Spleen (tissue), 11 donors: ENCODE data around the gene TRMT13. TPM values are rescaled to one million over a fixed set of nuclear protein-coding genes. Genes with fewer than 3 reads are reported as not detected.

Experiments used
- DNase-seq: peaks from one replicate; pipeline ENCODE4 v3.0.0-alpha.2; 2020
- H3K27ac ChIP-seq, 8 donors: fragments of 200-600 bp; sonication (generic) in 7 of 8; 1 replicate in 4 of 8; 2 replicates in 4 of 8; pipeline versions ENCODE4 v1.5.0 to v1.8.0; 2016 to 2021; ENCODE audit warnings: inconsistent platforms in 4 of 8, mild to moderate bottlenecking in 4 of 8, moderate library complexity in 1 of 8
- H3K27me3 ChIP-seq, 7 donors: fragments of 200-600 bp; sonication (generic) in 6 of 7; replicated peaks in 1 of 7; 1 replicate in 4 of 7; 2 replicates in 3 of 7; pipeline versions ENCODE4 v1.5.0 to v1.8.0; 2016 to 2021; ENCODE audit warnings: inconsistent platforms in 3 of 7, mild to moderate bottlenecking in 1 of 7
- H3K36me3 ChIP-seq, 6 donors: fragments of 200-600 bp; sonication (generic) in 5 of 6; 1 replicate in 4 of 6; 2 replicates in 2 of 6; pipeline versions ENCODE4 v1.5.0 to v1.8.0; 2016 to 2021; ENCODE audit warnings: inconsistent platforms in 2 of 6
- H3K4me1 ChIP-seq, 6 donors: fragments of 200-600 bp; sonication (generic) in 5 of 6; 1 replicate in 3 of 6; 2 replicates in 3 of 6; pipeline versions ENCODE4 v1.5.0 to v1.8.0; 2016 to 2021; ENCODE audit warnings: inconsistent platforms in 3 of 6
- H3K4me3 ChIP-seq, 8 donors: fragments of 200-600 bp; sonication (generic) in 7 of 8; 1 replicate in 4 of 8; 2 replicates in 4 of 8; pipeline versions ENCODE4 v1.5.0 to v1.8.0; 2016 to 2021; ENCODE audit warnings: inconsistent platforms in 4 of 8, mild to moderate bottlenecking in 4 of 8, moderate library complexity in 2 of 8
- H3K9me3 ChIP-seq, 8 donors: fragments of 200-600 bp; sonication (generic) in 7 of 8; 1 replicate in 4 of 8; 2 replicates in 4 of 8; pipeline versions ENCODE4 v1.5.0 to v1.8.0; 2016 to 2021; ENCODE audit warnings: inconsistent platforms in 4 of 8
- CTCF ChIP-seq, 11 experiments: fragments of 200-600 bp in 7 of 11; fragments of 450-650 bp in 4 of 11; sonication (generic) in 4 of 11; IDR thresholded peaks in 8 of 11; conservative IDR thresholded peaks in 3 of 11; 1 replicate in 7 of 11; 2 replicates in 4 of 11; pipeline versions ENCODE4 v1.4.0 to v1.8.0; 2016 to 2021; ENCODE audit warnings: antibody characterized with exemption in 11 of 11, inconsistent platforms in 4 of 11, mild to moderate bottlenecking in 1 of 11
- POLR2A ChIP-seq, 3 donors: fragments of 450-650 bp; IDR thresholded peaks; one replicate each; pipeline ENCODE4 v1.5.1; 2017; ENCODE audit warnings: antibody characterized with exemption in 3 of 3, mild to moderate bottlenecking in 1 of 3
- POLR2AphosphoS5 ChIP-seq, 3 donors: sonication (generic); formaldehyde crosslinking; IDR thresholded peaks; one replicate each; pipeline ENCODE4 v1.5.1; 2017; ENCODE audit warnings: antibody characterized with exemption in 3 of 3
- WGBS, 5 donors: extraction: QIAGEN DNeasy Blood & Tissue Kit in 3 of 5; methylation state at CpG; one replicate each; pipeline versions ENCODE4 v1.1.5 to v1.1.7; 2013 to 2018; 5-methylcytosine and 5-hydroxymethylcytosine counted together
- intact Hi-C: fragments of 100-400 bp; cut with DNase I; formaldehyde crosslinking; loops from one replicate; pipeline ENCODE4 v1.15.0; 2023; ENCODE audit warnings: low total_unique reads
- polyA plus RNA-seq, 3 donors: library from polyadenylated mRNA; stranded (reverse); fragments of 200-250 nt; gene quantifications; one replicate each; pipeline ENCODE4 v1.2.1, GENCODE V29; 2013
- total RNA-seq, 7 donors: library from RNA; depleted of rRNA in 3 of 7; stranded (reverse); fragments of >200 nt in 3 of 7; fragmentation: NEBNext Ultra II Directional in 4 of 7; extraction: Animal tissue kit (Norgen Biotek cat#: 25700) in 4 of 7; gene quantifications; one replicate each; pipeline versions ENCODE4 v1.1.0 to v1.2.1, GENCODE V29; 2016 to 2021
- donor health status: healthy with polysubstance abuse.
- donor health status: DM: no; HTN: no; CAD: no; lungs with moderate emphysema.
- donor health status: DM: no; HTN: no; CAD: no.
- donor health status: Bipolar disorder and iron deficiency.
- donor health status: healthy.
- donor health status: DM: no; HTN: no; CAD: no.
- donor health status: DM: yes; HTN: yes; CAD: no.

Gene TRMT13
- total and polyA plus RNA-seq, 10 donors = 14.0 to 37.6 (median 21.6) TPM

- Histone ChIP-seq H3K9me3 (peaks cover 0 to 6% (median 4%) of the 10 kb centered on the region in 8 donors), H3K27me3 (no peaks in the 10 kb centered on the region), H3K36me3 (peaks cover 0 to 52% (median 12%) of the 10 kb centered on the region in 6 donors), H3K4me1 (no peaks in the 10 kb centered on the region), H3K4me3 (no peak overlapping the region), H3K27ac (no peak overlapping the region)
- no peak for DNase-seq
- no peak for TF ChIP-seq CTCF (IDR thresholded peaks at IDR 0.05 in 8 of 11, conservative IDR thresholded peaks at IDR 0.05 in 3 of 11)
- no peak for TF ChIP-seq POLR2AphosphoS5 (IDR thresholded peaks at IDR 0.05)
- TF ChIP-seq POLR2A (IDR thresholded peaks at IDR 0.05) = no peak
- intact Hi-C loops = no loop called here
- WGBS, 5 donors = 84 to 92% (median 89%) methylated on average over 3 of the region's 3 CpGs
These were observed 42.5 kb upstream of the TRMT13 start for GRCh38 chr1:100090471-100090870.

- no peak overlapping the region for H3K4me3 ChIP-seq
- no peaks in the 10 kb centered on the region for H3K4me1 ChIP-seq
- 91 to 98% (median 95%) methylated on average over 1 of the region's 1 CpG for WGBS, 5 donors
- H3K27me3 ChIP-seq = no peaks in the 10 kb centered on the region
- H3K36me3 ChIP-seq = peaks cover 3 to 95% (median 34%) of the 10 kb centered on the region in 6 donors
- H3K27ac ChIP-seq = no peak overlapping the region
- intact Hi-C loops = no loop called here
- H3K9me3 ChIP-seq = peaks cover 0 to 6% (median 3%) of the 10 kb centered on the region in 8 donors
- DNase-seq = no peak
- TF ChIP-seq CTCF (IDR thresholded peaks at IDR 0.05 in 8 of 11, conservative IDR thresholded peaks at IDR 0.05 in 3 of 11) = no peak
- no peak for TF ChIP-seq POLR2AphosphoS5 (IDR thresholded peaks at IDR 0.05)
- TF ChIP-seq POLR2A (IDR thresholded peaks at IDR 0.05) = no peak
These were observed 32.8 kb upstream of the TRMT13 start for GRCh38 chr1:100100202-100100601.

- H3K27me3 ChIP-seq = no peaks in the 10 kb centered on the region
- no peak overlapping the region for H3K27ac ChIP-seq
- H3K4me1 ChIP-seq = no peaks in the 10 kb centered on the region
- intact Hi-C loops = no loop called here
- 93 to 97% (median 97%) methylated on average over 2 of the region's 2 CpGs for WGBS, 5 donors
- H3K9me3 ChIP-seq = no peaks in the 10 kb centered on the region
- no peak overlapping the region for H3K4me3 ChIP-seq
- TF ChIP-seq POLR2A (IDR thresholded peaks at IDR 0.05) (no peak), POLR2AphosphoS5 (IDR thresholded peaks at IDR 0.05) (no peak), CTCF (IDR thresholded peaks at IDR 0.05 in 8 of 11, conservative IDR thresholded peaks at IDR 0.05 in 3 of 11) (no peak)
- no peak for DNase-seq
- peaks cover 3 to 99% (median 43%) of the 10 kb centered on the region in 6 donors for H3K36me3 ChIP-seq
These were observed 31.4 kb upstream of the TRMT13 start for GRCh38 chr1:100101564-100101963.

- H3K4me1 ChIP-seq = no peaks in the 10 kb centered on the region
- no peak for TF ChIP-seq POLR2AphosphoS5 (IDR thresholded peaks at IDR 0.05)
- no peak for TF ChIP-seq CTCF (IDR thresholded peaks at IDR 0.05 in 8 of 11, conservative IDR thresholded peaks at IDR 0.05 in 3 of 11)
- TF ChIP-seq POLR2A (IDR thresholded peaks at IDR 0.05) = no peak
- no peak for DNase-seq
- H3K36me3 ChIP-seq = peaks cover 0 to 71% (median 35%) of the 10 kb centered on the region in 6 donors
- H3K27me3 ChIP-seq = no peaks in the 10 kb centered on the region
- WGBS, 5 donors = 86 to 95% (median 91%) methylated on average over 4 of the region's 4 CpGs
- H3K9me3 ChIP-seq = no peaks in the 10 kb centered on the region
- H3K27ac ChIP-seq = no peak overlapping the region
- intact Hi-C loops = no loop called here
- no peak overlapping the region for H3K4me3 ChIP-seq
These were observed 25.3 kb upstream of the TRMT13 start for GRCh38 chr1:100107696-100108095.
